Stimulated activated effector memory CD8-positive, alpha-beta T cell treated with anti-CD3 and anti-CD28 coated beads, Interleukin-12 subunit alpha, Interleukin-12 subunit beta, amount 100 ng/mL, for 72 hours (primary cell): ENCODE data around the gene APEX1.
"Not testable (repeated sequence)": the region's sequence is repeated elsewhere in the genome, so short reads cannot be mapped to it uniquely, and the experiment has no call there.

ENCODE experiments used
- ATAC-seq: fragments of 150-1000 bp; cut with Tn5 transposase; 2 replicates; pipeline ENCODE4 v1.10.0; 2021
- DNase-seq, 2 donors: peaks; one replicate each; pipeline ENCODE4 v3.0.0; 2021 to 2022; ENCODE audit warnings: low spot score in 2 of 2
- H3K27ac Mint-ChIP-seq: one replicate; pipeline ENCODE4 v1.8.0; 2022; ENCODE audit warnings: mild to moderate bottlenecking, mixed read lengths
- H3K36me3 Mint-ChIP-seq: one replicate; pipeline ENCODE4 v1.8.0; 2022; ENCODE audit warnings: mild to moderate bottlenecking, mixed read lengths
- H3K4me1 Mint-ChIP-seq: one replicate; pipeline ENCODE4 v1.8.0; 2022; ENCODE audit warnings: mixed read lengths
- H3K4me3 Mint-ChIP-seq: one replicate; pipeline ENCODE4 v1.8.0; 2022; ENCODE audit warnings: mild to moderate bottlenecking, mixed read lengths
- H3K9me3 Mint-ChIP-seq: one replicate; pipeline ENCODE4 v1.8.0; 2022; ENCODE audit warnings: mixed read lengths

APEX1 gene

GRCh38 chr14:20485900-20486299, 30.9 kb downstream of the APEX1 start:
- H3K27ac Mint-ChIP-seq = no peak overlapping the region
- H3K4me3 Mint-ChIP-seq = no peak overlapping the region
- no peak for ATAC-seq
- H3K9me3 Mint-ChIP-seq = no peaks in the 10 kb centered on the region
- no peaks in the 10 kb centered on the region for H3K36me3 Mint-ChIP-seq
- no peak for DNase-seq
- H3K4me1 Mint-ChIP-seq = peaks cover 56% of the 10 kb centered on the region

GRCh38 chr14:20486684-20487395, 31.8 kb downstream of the APEX1 start:
- Mint-ChIP-seq H3K4me1 (peaks cover 62% of the 10 kb centered on the region), H3K36me3 (no peaks in the 10 kb centered on the region), H3K4me3 (peak overlapping the region; percentile 19), H3K27ac (peak overlapping the region; percentile 55), H3K9me3 (no peaks in the 10 kb centered on the region)
- no peak for DNase-seq
- no peak for ATAC-seq

GRCh38 chr14:20487396-20487725, 32.3 kb downstream of the APEX1 start:
- Mint-ChIP-seq H3K4me1 (peaks cover 56% of the 10 kb centered on the region), H3K27ac (peak overlapping the region; percentile 55), H3K9me3 (no peaks in the 10 kb centered on the region), H3K4me3 (peak overlapping the region; percentile 19), H3K36me3 (no peaks in the 10 kb centered on the region)
- DNase-seq = no peak
- ATAC-seq = no peak

- H3K9me3 Mint-ChIP-seq = no peaks in the 10 kb centered on the region
- DNase-seq (no peak), ATAC-seq (peak; percentile 78)
- H3K4me1 Mint-ChIP-seq = peaks cover 59% of the 10 kb centered on the region
- peak overlapping the region; percentile 53 for H3K27ac Mint-ChIP-seq
- H3K36me3 Mint-ChIP-seq = no peaks in the 10 kb centered on the region
- H3K4me3 Mint-ChIP-seq = peak overlapping the region; percentile 10
These were observed 34.3 kb downstream of the APEX1 start for GRCh38 chr14:20489093-20489994.

DNA sequence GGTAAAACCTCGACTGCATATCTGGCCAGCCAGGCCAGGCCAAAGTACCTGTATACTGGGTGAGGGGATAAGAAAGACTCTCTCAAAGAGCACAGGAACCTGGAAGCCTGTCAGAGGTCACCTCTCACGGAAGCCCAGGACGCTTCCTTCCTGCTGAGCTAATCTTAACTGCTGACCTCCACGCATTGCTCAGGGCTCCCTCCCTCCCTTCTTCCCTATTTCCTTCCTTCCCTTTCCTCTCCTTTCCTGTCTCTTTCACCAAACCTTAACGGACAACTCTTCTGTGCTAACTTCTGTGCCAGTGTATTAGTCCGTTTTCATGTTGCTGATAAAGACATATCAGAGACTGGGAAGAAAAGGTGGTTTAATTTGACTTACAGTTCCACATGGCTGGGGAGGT, 35.5 kb downstream of the APEX1 start:
- peaks cover 64% of the 10 kb centered on the region for H3K4me1 Mint-ChIP-seq
- H3K27ac Mint-ChIP-seq = peak overlapping the region; percentile 53
- peak overlapping the region; percentile 10 for H3K4me3 Mint-ChIP-seq
- no peak for ATAC-seq
- H3K36me3 Mint-ChIP-seq = no peaks in the 10 kb centered on the region
- DNase-seq = no peak
- H3K9me3 Mint-ChIP-seq = no peaks in the 10 kb centered on the region

- Mint-ChIP-seq H3K4me3 (no peak overlapping the region), H3K9me3 (no peaks in the 10 kb centered on the region), H3K36me3 (no peaks in the 10 kb centered on the region), H3K4me1 (peaks cover 53% of the 10 kb centered on the region), H3K27ac (no peak overlapping the region)
- DNase-seq (no peak), ATAC-seq (no peak)
These were observed 37.5 kb downstream of the APEX1 start for GRCh38 chr14:20492486-20492885.

- DNase-seq (no peak), ATAC-seq (no peak)
- Mint-ChIP-seq H3K4me1 (peaks cover 49% of the 10 kb centered on the region), H3K9me3 (no peaks in the 10 kb centered on the region), H3K27ac (no peak overlapping the region), H3K36me3 (no peaks in the 10 kb centered on the region), H3K4me3 (no peak overlapping the region)
These were observed 38.6 kb downstream of the APEX1 start for GRCh38 chr14:20493634-20494033.

GRCh38 chr14:20494935-20495766, 40.1 kb downstream of the APEX1 start:
- peaks cover 39% of the 10 kb centered on the region for H3K4me1 Mint-ChIP-seq
- no peaks in the 10 kb centered on the region for H3K9me3 Mint-ChIP-seq
- no peak for DNase-seq
- H3K27ac Mint-ChIP-seq = peak overlapping the region; percentile 33
- peak; percentile 73 for ATAC-seq
- no peak overlapping the region for H3K4me3 Mint-ChIP-seq
- H3K36me3 Mint-ChIP-seq = no peaks in the 10 kb centered on the region

GRCh38 chr14:20498622-20499021, 43.6 kb downstream of the APEX1 start:
- no peak for DNase-seq
- no peak overlapping the region for H3K27ac Mint-ChIP-seq
- no peaks in the 10 kb centered on the region for H3K36me3 Mint-ChIP-seq
- ATAC-seq = no peak
- H3K9me3 Mint-ChIP-seq = no peaks in the 10 kb centered on the region
- H3K4me1 Mint-ChIP-seq = peaks cover 20% of the 10 kb centered on the region
- H3K4me3 Mint-ChIP-seq = no peak overlapping the region

DNA sequence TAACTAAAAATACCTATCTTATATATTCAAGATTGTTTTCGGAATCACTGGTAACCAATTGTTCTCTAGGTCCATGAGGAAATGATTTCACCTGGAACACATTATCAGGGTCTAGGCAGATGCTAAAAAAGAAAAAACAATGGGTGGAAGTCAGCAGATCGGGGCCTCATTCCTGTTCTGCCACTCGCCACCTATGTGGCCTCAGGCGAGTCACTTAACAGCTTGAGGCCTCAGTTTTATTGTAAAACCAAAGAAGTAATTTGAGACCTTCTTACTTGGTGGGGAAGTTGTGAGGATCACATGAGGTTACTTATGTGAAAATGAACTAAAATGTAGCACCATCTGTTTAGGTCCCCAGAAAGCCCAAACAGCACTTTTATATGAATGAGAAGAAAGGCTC, 44.1 kb downstream of the APEX1 start:
- no peaks in the 10 kb centered on the region for H3K36me3 Mint-ChIP-seq
- DNase-seq = no peak
- ATAC-seq = peak; percentile 53
- no peak overlapping the region for H3K4me3 Mint-ChIP-seq
- H3K27ac Mint-ChIP-seq = no peak overlapping the region
- H3K4me1 Mint-ChIP-seq = peaks cover 17% of the 10 kb centered on the region
- H3K9me3 Mint-ChIP-seq = no peaks in the 10 kb centered on the region

GRCh38 chr14:20499881-20500280, 44.9 kb downstream of the APEX1 start:
- no peak for ATAC-seq
- H3K27ac Mint-ChIP-seq = no peak overlapping the region
- H3K9me3 Mint-ChIP-seq = no peaks in the 10 kb centered on the region

GRCh38 chr14:20501346-20501745, 46.3 kb downstream of the APEX1 start:
- no peak overlapping the region for H3K27ac Mint-ChIP-seq
- ATAC-seq = no peak
- no peaks in the 10 kb centered on the region for H3K36me3 Mint-ChIP-seq
- no peak for DNase-seq
- no peaks in the 10 kb centered on the region for H3K4me1 Mint-ChIP-seq
- H3K4me3 Mint-ChIP-seq = no peak overlapping the region
- H3K9me3 Mint-ChIP-seq = no peaks in the 10 kb centered on the region

More at GRCh38 chr14:20499881-20500280, 44.9 kb downstream of the APEX1 start:
- H3K4me1 Mint-ChIP-seq = peaks cover 13% of the 10 kb centered on the region
- no peaks in the 10 kb centered on the region for H3K36me3 Mint-ChIP-seq
- DNase-seq = no peak
- H3K4me3 Mint-ChIP-seq = no peak overlapping the region

GRCh38 chr14:20503898-20504297, 48.9 kb downstream of the APEX1 start:
- DNase-seq = no peak
- H3K9me3 Mint-ChIP-seq = no peaks in the 10 kb centered on the region
- no peak overlapping the region for H3K4me3 Mint-ChIP-seq
- ATAC-seq = no peak
- H3K4me1 Mint-ChIP-seq = no peaks in the 10 kb centered on the region
- H3K27ac Mint-ChIP-seq = no peak overlapping the region
- H3K36me3 Mint-ChIP-seq = no peaks in the 10 kb centered on the region

DNA sequence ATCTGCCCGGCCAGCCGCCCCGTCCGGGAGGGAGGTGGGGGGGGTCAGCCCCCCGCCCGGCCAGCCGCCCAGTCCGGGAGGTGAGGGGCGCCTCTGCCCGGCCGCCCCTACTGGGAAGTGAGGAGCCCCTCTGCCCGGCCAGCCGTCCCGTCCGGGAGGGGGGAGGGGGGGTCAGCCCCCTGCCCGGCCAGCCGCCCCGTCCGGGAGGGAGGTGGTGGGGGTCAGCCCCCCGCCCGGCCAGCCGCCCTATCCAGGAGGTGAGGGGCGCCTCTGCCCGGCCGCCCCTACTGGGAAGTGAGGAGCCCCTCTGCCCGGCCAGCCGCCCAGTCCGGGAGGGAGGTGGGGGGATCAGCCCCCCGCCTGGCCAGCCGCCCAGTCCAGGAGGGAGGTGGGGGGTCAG, 51.2 kb downstream of the APEX1 start:
- not testable (repeated sequence) for H3K4me1 Mint-ChIP-seq, ATAC-seq, H3K4me3 Mint-ChIP-seq, H3K9me3 Mint-ChIP-seq, H3K27ac Mint-ChIP-seq, H3K36me3 Mint-ChIP-seq, DNase-seq

GRCh38 chr14:20506752-20507151, 51.7 kb downstream of the APEX1 start:
- H3K36me3 Mint-ChIP-seq, H3K4me1 Mint-ChIP-seq, DNase-seq, H3K4me3 Mint-ChIP-seq, H3K27ac Mint-ChIP-seq, ATAC-seq, H3K9me3 Mint-ChIP-seq: not testable (repeated sequence)
